ENCODE data around the gene BRAT1.

DNA sequence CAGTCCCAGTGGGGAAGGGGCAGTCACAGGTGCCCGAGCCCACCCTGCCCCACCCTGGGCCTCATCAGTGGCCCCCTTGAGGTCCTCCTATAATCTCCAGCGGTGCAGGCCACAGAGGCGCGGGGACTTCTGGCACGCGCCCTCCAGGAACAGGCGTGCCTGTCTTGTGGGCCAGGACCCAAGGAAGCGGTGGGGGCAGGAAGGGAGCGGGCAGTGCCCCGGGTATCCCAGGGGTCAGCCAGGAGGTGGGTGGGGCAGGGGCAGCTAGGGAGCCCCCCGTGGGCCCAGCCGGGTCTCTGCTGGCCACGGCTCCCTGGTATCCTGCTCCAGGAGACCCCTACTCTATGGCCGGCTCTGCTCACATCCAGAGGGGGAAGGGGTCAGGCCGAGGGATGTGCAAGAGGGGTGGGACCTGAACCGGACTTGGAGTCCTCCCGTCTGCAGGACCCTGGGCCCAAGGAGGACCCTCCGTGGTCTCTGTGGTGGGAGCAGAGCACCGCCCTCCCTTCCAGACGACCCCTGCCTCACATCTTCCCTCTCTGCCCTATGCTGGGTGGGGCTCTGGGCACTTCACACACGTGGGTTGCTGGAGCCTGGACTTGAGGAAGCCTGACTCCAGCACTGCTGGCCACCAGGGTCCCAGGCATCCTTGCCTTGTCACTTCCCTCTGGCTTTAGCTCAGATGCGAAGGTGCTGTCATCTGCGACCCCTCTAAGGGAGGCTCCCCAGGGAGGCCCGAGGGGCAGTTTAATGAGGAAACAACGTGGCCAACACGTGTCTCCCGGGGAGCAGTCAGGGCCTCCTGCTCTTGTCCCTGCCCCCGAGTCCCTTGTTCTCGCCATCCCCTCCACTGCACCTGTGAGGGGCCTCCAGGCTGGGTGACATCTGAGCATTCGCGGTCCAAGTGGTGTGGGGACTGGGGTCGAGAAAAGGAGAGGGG, 60.9 kb downstream of the BRAT1 start:
- TF ChIP-seq, protein P1, sequence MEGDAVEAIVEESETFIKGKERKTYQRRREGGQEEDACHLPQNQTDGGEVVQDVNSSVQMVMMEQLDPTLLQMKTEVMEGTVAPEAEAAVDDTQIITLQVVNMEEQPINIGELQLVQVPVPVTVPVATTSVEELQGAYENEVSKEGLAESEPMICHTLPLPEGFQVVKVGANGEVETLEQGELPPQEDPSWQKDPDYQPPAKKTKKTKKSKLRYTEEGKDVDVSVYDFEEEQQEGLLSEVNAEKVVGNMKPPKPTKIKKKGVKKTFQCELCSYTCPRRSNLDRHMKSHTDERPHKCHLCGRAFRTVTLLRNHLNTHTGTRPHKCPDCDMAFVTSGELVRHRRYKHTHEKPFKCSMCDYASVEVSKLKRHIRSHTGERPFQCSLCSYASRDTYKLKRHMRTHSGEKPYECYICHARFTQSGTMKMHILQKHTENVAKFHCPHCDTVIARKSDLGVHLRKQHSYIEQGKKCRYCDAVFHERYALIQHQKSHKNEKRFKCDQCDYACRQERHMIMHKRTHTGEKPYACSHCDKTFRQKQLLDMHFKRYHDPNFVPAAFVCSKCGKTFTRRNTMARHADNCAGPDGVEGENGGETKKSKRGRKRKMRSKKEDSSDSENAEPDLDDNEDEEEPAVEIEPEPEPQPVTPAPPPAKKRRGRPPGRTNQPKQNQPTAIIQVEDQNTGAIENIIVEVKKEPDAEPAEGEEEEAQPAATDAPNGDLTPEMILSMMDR (IDR thresholded peaks at IDR 0.05; ENCODE audit: insufficient read depth, low read depth, low read length), result no peak
- TF ChIP-seq EZH2 (IDR thresholded peaks at IDR 0.05; ENCODE audit: insufficient read depth, low read length), result no peak

All from astrocyte (in vitro differentiated cells and primary cell).